Natural killer cell (primary cell): ENCODE results near the gene TMEM170B. TPM values are rescaled to one million over a fixed set of nuclear protein-coding genes. Genes with fewer than 3 reads are reported as not detected.

Source experiments
- ATAC-seq, 3 donors: fragments of 150-1000 bp in 2 of 3; fragments of 200-7000 bp in 1 of 3; cut with Tn5 transposase; 1 replicate in 1 of 3; 2 replicates in 2 of 3; pipeline ENCODE4 v1.10.0; 2021; ENCODE audit warnings: mild to moderate bottlenecking in 2 of 3, moderate library complexity in 2 of 3
- DNase-seq, 2 donors: peaks; one replicate each; pipeline versions ENCODE4 v3.0.0 to v3.0.0-alpha.2; 2013 to 2021; ENCODE audit warnings: mixed read lengths in 1 of 2
- H3K27ac ChIP-seq: one replicate; pipeline ENCODE4 v1.5.1; 2013; ENCODE audit warnings: mild to moderate bottlenecking, low read length
- H3K27me3 ChIP-seq: one replicate; pipeline ENCODE4 v1.6.1; 2013; ENCODE audit warnings: low read length; ENCODE audit not compliant: control insufficient read depth, insufficient read depth
- H3K36me3 ChIP-seq: one replicate; pipeline ENCODE4 v1.6.1; 2013; ENCODE audit warnings: low read length; ENCODE audit not compliant: control insufficient read depth, insufficient read depth
- H3K4me1 ChIP-seq: one replicate; pipeline ENCODE4 v1.6.1; 2013; ENCODE audit warnings: low read length; ENCODE audit not compliant: control insufficient read depth, insufficient read depth
- H3K4me3 ChIP-seq: one replicate; pipeline ENCODE4 v1.5.1; 2013; ENCODE audit warnings: low read length
- H3K9me3 ChIP-seq: one replicate; pipeline ENCODE4 v1.6.1; 2013; ENCODE audit warnings: low read length; ENCODE audit not compliant: control insufficient read depth, insufficient read depth
- H3K27ac Mint-ChIP-seq, 2 donors: one replicate each; pipeline ENCODE4 v1.8.0; 2022; ENCODE audit warnings: mild to moderate bottlenecking in 2 of 2, mixed read lengths in 2 of 2, moderate library complexity in 1 of 2
- H3K27me3 Mint-ChIP-seq, 2 donors: one replicate each; pipeline ENCODE4 v1.8.0; 2022; ENCODE audit warnings: low read depth in 2 of 2, mixed read lengths in 2 of 2
- H3K36me3 Mint-ChIP-seq: one replicate; pipeline ENCODE4 v1.8.0; 2022; ENCODE audit warnings: mixed read lengths
- H3K4me1 Mint-ChIP-seq, 2 donors: one replicate each; pipeline ENCODE4 v1.8.0; 2022; ENCODE audit warnings: mixed read lengths in 2 of 2
- H3K4me3 Mint-ChIP-seq: one replicate; pipeline ENCODE4 v1.8.0; 2022; ENCODE audit warnings: mild to moderate bottlenecking, moderate library complexity, mixed read lengths
- H3K9me3 Mint-ChIP-seq, 2 donors: one replicate each; pipeline ENCODE4 v1.8.0; 2022; ENCODE audit warnings: mixed read lengths in 2 of 2
- WGBS: methylation state at CpG from one replicate; pipeline ENCODE4 v1.1.7; 2013; ENCODE audit warnings: missing lambda C conversion rate; ENCODE audit not compliant: insufficient coverage; 5-methylcytosine and 5-hydroxymethylcytosine counted together
- intact Hi-C: fragments of 100-400 bp; cut with micrococcal nuclease; formaldehyde crosslinking; loops from one replicate; pipeline ENCODE4 v1.14.2; 2022
- total RNA-seq, 4 donors: library from RNA; stranded (reverse); fragments of 120-200 nt in 1 of 4; gene quantifications; one replicate each; pipeline versions ENCODE4 v1.2.3 to v1.2.4, GENCODE V29; 2013 to 2022
- TF ChIP-seq, protein P1 (sequence below): fragments of 200-600 bp; IDR thresholded peaks from one replicate; pipeline ENCODE4 v1.8.0; 2022; ENCODE audit warnings: antibody characterized with exemption

TMEM170B gene
- total RNA-seq, 3 donors from 2014 or later (not counting 1 experiment from before 2014, with no cell fraction given) = 1.8 to 3.6 (median 2.5) TPM

DNA sequence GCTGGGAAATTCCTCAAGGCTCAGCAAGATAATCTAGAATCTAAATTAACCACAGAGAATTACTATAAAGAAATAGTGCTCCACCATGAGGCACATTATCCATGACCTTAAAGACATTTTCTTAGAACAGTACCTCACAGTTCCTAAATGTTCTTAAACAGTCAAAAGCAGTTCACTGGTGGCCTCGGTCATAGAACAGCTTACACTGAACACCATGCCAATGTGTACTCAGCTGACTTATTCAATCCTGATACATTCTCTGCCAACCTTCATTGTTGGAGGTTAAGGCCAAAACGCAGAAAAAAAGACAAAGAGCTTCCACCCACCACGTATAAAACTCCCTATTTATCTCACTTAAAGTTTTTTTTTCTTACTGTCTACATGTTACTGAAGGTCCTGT, 21.8 kb upstream of the TMEM170B start:
- Mint-ChIP-seq H3K9me3 (peaks cover 0 to 2% of the 10 kb centered on the region in 2 donors), H3K36me3 (no peaks in the 10 kb centered on the region), H3K4me1 (no peaks in the 10 kb centered on the region), H3K27me3 (peaks cover 4 to 38% of the 10 kb centered on the region in 2 donors), H3K4me3 (no peak overlapping the region), H3K27ac (no peak overlapping the region)
- no peaks in the 10 kb centered on the region for H3K4me1 ChIP-seq
- no peak overlapping the region for H3K4me3 ChIP-seq
- TF ChIP-seq, protein P1, sequence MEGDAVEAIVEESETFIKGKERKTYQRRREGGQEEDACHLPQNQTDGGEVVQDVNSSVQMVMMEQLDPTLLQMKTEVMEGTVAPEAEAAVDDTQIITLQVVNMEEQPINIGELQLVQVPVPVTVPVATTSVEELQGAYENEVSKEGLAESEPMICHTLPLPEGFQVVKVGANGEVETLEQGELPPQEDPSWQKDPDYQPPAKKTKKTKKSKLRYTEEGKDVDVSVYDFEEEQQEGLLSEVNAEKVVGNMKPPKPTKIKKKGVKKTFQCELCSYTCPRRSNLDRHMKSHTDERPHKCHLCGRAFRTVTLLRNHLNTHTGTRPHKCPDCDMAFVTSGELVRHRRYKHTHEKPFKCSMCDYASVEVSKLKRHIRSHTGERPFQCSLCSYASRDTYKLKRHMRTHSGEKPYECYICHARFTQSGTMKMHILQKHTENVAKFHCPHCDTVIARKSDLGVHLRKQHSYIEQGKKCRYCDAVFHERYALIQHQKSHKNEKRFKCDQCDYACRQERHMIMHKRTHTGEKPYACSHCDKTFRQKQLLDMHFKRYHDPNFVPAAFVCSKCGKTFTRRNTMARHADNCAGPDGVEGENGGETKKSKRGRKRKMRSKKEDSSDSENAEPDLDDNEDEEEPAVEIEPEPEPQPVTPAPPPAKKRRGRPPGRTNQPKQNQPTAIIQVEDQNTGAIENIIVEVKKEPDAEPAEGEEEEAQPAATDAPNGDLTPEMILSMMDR = no peak
- DNase-seq (no peak), ATAC-seq (no peak)
- intact Hi-C loops = no loop called here
- no peaks in the 10 kb centered on the region for H3K27me3 ChIP-seq
- H3K9me3 ChIP-seq = no peaks in the 10 kb centered on the region
- no peak overlapping the region for H3K27ac ChIP-seq
- 61% methylated on average over 2 of the region's 3 CpGs for WGBS
- H3K36me3 ChIP-seq = no peaks in the 10 kb centered on the region

DNA sequence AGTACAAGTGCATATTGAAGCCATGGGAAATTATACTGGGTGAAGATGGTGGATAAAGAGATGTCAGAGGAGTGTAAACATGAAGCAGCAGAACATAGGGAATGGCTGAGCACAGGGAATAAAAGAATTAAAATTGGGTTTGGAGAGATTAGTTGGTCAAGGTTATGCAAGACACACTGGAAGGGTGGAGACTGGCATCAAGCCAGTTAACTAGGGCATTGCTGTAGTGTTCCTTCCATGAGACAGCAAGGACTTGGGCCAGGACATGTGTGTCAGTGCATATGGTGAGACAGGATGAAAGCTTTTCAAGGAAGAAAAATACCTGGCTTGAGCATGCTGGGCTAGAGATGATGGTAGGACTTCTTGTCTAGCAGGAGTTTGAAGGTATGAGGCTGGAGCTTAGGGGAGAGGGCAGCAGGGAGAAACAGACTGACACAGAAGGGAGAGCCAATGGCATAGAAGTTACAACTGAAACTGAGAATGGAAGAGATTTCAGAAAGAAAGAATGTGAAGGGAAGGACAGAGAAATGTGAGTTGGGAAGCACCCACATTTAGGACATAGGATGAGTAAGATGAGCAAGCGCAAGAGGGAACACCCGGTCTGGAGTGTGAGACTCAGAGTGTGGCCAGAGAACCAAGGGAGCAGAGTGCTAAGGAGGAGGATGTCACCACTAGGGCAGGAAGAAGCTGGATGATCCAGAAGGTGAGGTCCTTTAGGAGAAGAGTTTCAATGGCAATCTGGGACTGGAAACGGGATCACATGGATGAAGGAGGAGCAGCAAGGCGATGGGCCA, 14.5 kb upstream of the TMEM170B start:
- Histone ChIP-seq H3K36me3 (no peaks in the 10 kb centered on the region), H3K27me3 (no peaks in the 10 kb centered on the region), H3K4me3 (no peak overlapping the region), H3K4me1 (no peaks in the 10 kb centered on the region), H3K27ac (no peak overlapping the region), H3K9me3 (no peaks in the 10 kb centered on the region)
- Mint-ChIP-seq H3K27ac (no peak overlapping the region), H3K9me3 (peaks cover 0 to 2% of the 10 kb centered on the region in 2 donors), H3K4me3 (no peak overlapping the region), H3K4me1 (no peaks in the 10 kb centered on the region), H3K27me3 (no peaks in the 10 kb centered on the region), H3K36me3 (no peaks in the 10 kb centered on the region)
- DNase-seq (no peak), ATAC-seq (no peak)
- intact Hi-C loops = no loop called here
- TF ChIP-seq, protein P1 = no peak
- 90% methylated on average over 4 of the region's 4 CpGs for WGBS

GRCh38 chr6:11525468-11526155, 11.9 kb upstream of the TMEM170B start:
- peak; percentile 71 to 81 (median 77) for ATAC-seq
- Histone ChIP-seq H3K36me3 (no peaks in the 10 kb centered on the region), H3K27ac (peak overlapping the region; percentile 31), H3K27me3 (peaks cover 3% of the 10 kb centered on the region), H3K9me3 (no peaks in the 10 kb centered on the region), H3K4me3 (no peak overlapping the region), H3K4me1 (no peaks in the 10 kb centered on the region)
- no peaks in the 10 kb centered on the region for H3K36me3 Mint-ChIP-seq
- H3K27me3 Mint-ChIP-seq = peaks cover 11 to 17% of the 10 kb centered on the region in 2 donors
- H3K9me3 Mint-ChIP-seq = no peaks in the 10 kb centered on the region
- intact Hi-C loops = no loop called here
- no peak overlapping the region for H3K4me3 Mint-ChIP-seq
- peak in 1 of 2 donors; percentile 34 for DNase-seq
- H3K4me1 Mint-ChIP-seq = no peaks in the 10 kb centered on the region
- WGBS = 56% methylated on average over 2 of the region's 2 CpGs
- TF ChIP-seq, protein P1 = no peak
- no peak overlapping the region for H3K27ac Mint-ChIP-seq
